GM12878 (cell line): Measurements from ENCODE around the gene ZNF284. TPM values are rescaled to one million over a fixed set of nuclear protein-coding genes. Genes with fewer than 3 reads are reported as not detected.

Source experiments
- BRCA1 ChIP-seq: IDR thresholded peaks from 2 replicates; pipeline ENCODE4 v1.6.1; 2011; ENCODE audit warnings: low read depth, low read length, improper control_type of control experiment
- CBFB ChIP-seq: IDR thresholded peaks from 2 replicates; pipeline ENCODE4 v1.6.1; 2016; ENCODE audit warnings: antibody characterized with exemption, low read depth
- CHD4 ChIP-seq: fragments of 200-600 bp; sonication (generic); IDR thresholded peaks from 2 replicates; pipeline ENCODE4 v1.6.1; 2016; ENCODE audit warnings: mild to moderate bottlenecking
- CREB1 ChIP-seq: IDR thresholded peaks from 2 replicates; pipeline ENCODE4 v1.6.1; 2012; ENCODE audit warnings: low read depth, mild to moderate bottlenecking, inconsistent platforms
- EED ChIP-seq: sonication (generic); IDR thresholded peaks from 2 replicates; pipeline ENCODE4 v1.6.1; 2016; ENCODE audit warnings: antibody characterized with exemption, low read depth
- GABPA ChIP-seq: IDR thresholded peaks from 2 replicates; pipeline ENCODE4 v1.6.1; 2014; ENCODE audit warnings: antibody characterized with exemption, low read depth, mild to moderate bottlenecking, inconsistent platforms
- HCFC1 ChIP-seq: fragments of 150-350 bp; IDR thresholded peaks from 2 replicates; pipeline ENCODE4 v1.6.1; 2014; ENCODE audit warnings: low read length
- IKZF1 ChIP-seq: fragments of 450-650 bp; conservative IDR thresholded peaks from 2 replicates; pipeline ENCODE4 v1.6.1; 2017; ENCODE audit warnings: antibody characterized with exemption, mild to moderate bottlenecking
- IKZF2 ChIP-seq, 2 experiments: fragments of 450-650 bp; IDR thresholded peaks; 2 replicates each; pipeline ENCODE4 v1.6.1; 2017; ENCODE audit warnings: mild to moderate bottlenecking in 2 of 2, moderate library complexity in 2 of 2
- JUNB ChIP-seq: IDR thresholded peaks from 2 replicates; pipeline ENCODE4 v1.6.1; 2016; ENCODE audit warnings: antibody characterized with exemption, mild to moderate bottlenecking
- NFYB ChIP-seq: IDR thresholded peaks from 2 replicates; pipeline ENCODE4 v1.6.1; 2011; ENCODE audit warnings: low read depth, mild to moderate bottlenecking, low read length, improper control_type of control experiment, moderate library complexity; ENCODE audit not compliant: insufficient read depth
- NR2C1 ChIP-seq: fragments of 450-650 bp; IDR thresholded peaks from 2 replicates; pipeline ENCODE4 v1.6.1; 2017; ENCODE audit warnings: antibody characterized with exemption, mild to moderate bottlenecking, moderate library complexity
- NRF1 ChIP-seq: conservative IDR thresholded peaks from 2 replicates; pipeline ENCODE4 v1.6.1; 2011; ENCODE audit warnings: mild to moderate bottlenecking, low read depth, low read length, improper control_type of control experiment
- POU2F2 ChIP-seq: IDR thresholded peaks from 3 replicates; pipeline ENCODE4 v1.6.1; 2011; ENCODE audit warnings: low read depth, mild to moderate bottlenecking, low read length, borderline replicate concordance
- SIN3A ChIP-seq: IDR thresholded peaks from 2 replicates; pipeline ENCODE4 v1.6.1; 2012; ENCODE audit warnings: low read depth, low read length, improper control_type of control experiment
- SIX5 ChIP-seq: IDR thresholded peaks from 2 replicates; pipeline ENCODE4 v1.6.1; 2011; ENCODE audit warnings: mild to moderate bottlenecking, low read depth, low read length, moderate library complexity; ENCODE audit not compliant: severe bottlenecking
- SMARCA5 ChIP-seq: fragments of 450-650 bp; IDR thresholded peaks from 2 replicates; pipeline ENCODE4 v1.6.1; 2017; ENCODE audit warnings: mild to moderate bottlenecking
- SREBF1 ChIP-seq: IDR thresholded peaks from 2 replicates; pipeline ENCODE4 v1.6.1; 2012; ENCODE audit warnings: mild to moderate bottlenecking, low read length
- TAF1 ChIP-seq: IDR thresholded peaks from 2 replicates; pipeline ENCODE4 v1.6.1; 2011; ENCODE audit warnings: mild to moderate bottlenecking, low read depth, low read length, borderline replicate concordance
- TARDBP ChIP-seq: IDR thresholded peaks from 2 replicates; pipeline ENCODE4 v1.6.1; 2016; ENCODE audit warnings: borderline replicate concordance
- YY1 ChIP-seq: IDR thresholded peaks from 2 replicates; pipeline ENCODE4 v1.6.1; 2011; ENCODE audit warnings: low read depth, mild to moderate bottlenecking, low read length
- ZNF24 ChIP-seq: fragments of 450-650 bp; IDR thresholded peaks from 2 replicates; pipeline ENCODE4 v1.6.1; 2017; ENCODE audit warnings: antibody characterized with exemption, mild to moderate bottlenecking
- ZZZ3 ChIP-seq: IDR thresholded peaks from 2 replicates; pipeline ENCODE4 v1.6.1; 2011; ENCODE audit warnings: low read depth; ENCODE audit not compliant: control insufficient read depth, insufficient read length
- polyA plus RNA-seq, 11 experiments: library from polyadenylated mRNA; depleted of rRNA in 4 of 11; unstranded in 6 of 11; stranded (reverse) in 5 of 11; fragments of >200 nt; fragmentation: Nextera tagmentation in 4 of 11; fragmentation: Illumina TruSeq in 1 of 11; extraction: Ambion mirVana in 4 of 11; extraction: Trizol in 1 of 11; gene quantifications; 1 replicate in 1 of 11; 2 replicates in 10 of 11; pipeline versions ENCODE4 v1.2.1 to v1.2.3, GENCODE V29; 2011 to 2016; ENCODE audit warnings: inconsistent platforms in 2 of 11, missing spikeins in 2 of 11, low read depth in 1 of 11
- total RNA-seq, 4 experiments: library from RNA; depleted of rRNA in 3 of 4; stranded (reverse); fragments of >200 nt in 3 of 4; fragmentation: Illumina TruSeq in 1 of 4; extraction: Trizol in 1 of 4; gene quantifications; 2 replicates each; pipeline versions ENCODE4 v1.2.1 to v1.2.3, GENCODE V29; 2013 to 2021
- TF ChIP-seq, protein P1 (sequence below): fragments of 450-650 bp; IDR thresholded peaks from 2 replicates; pipeline ENCODE4 v1.6.1; 2017; ENCODE audit warnings: borderline replicate concordance
- TF ChIP-seq, protein P2 (sequence below): IDR thresholded peaks from 2 replicates; pipeline ENCODE4 v1.6.1; 2012; ENCODE audit warnings: low read depth, low read length, improper control_type of control experiment
- TF ChIP-seq, protein P3 (sequence below): fragments of 450-650 bp; IDR thresholded peaks from 2 replicates; pipeline ENCODE4 v1.6.1; 2016; ENCODE audit warnings: mild to moderate bottlenecking
- TF ChIP-seq, protein P4 (sequence below): fragments of 450-650 bp; IDR thresholded peaks from 2 replicates; pipeline ENCODE4 v1.6.1; 2017; ENCODE audit warnings: low read depth, mild to moderate bottlenecking, moderate library complexity

The ZNF284 gene
- total and polyA plus RNA-seq, 10 of the 15 experiments (the other 5 are each of a cell fraction or from before 2014, with no cell fraction given), result 0.35 to 1.7 (median 0.60) TPM

DNA sequence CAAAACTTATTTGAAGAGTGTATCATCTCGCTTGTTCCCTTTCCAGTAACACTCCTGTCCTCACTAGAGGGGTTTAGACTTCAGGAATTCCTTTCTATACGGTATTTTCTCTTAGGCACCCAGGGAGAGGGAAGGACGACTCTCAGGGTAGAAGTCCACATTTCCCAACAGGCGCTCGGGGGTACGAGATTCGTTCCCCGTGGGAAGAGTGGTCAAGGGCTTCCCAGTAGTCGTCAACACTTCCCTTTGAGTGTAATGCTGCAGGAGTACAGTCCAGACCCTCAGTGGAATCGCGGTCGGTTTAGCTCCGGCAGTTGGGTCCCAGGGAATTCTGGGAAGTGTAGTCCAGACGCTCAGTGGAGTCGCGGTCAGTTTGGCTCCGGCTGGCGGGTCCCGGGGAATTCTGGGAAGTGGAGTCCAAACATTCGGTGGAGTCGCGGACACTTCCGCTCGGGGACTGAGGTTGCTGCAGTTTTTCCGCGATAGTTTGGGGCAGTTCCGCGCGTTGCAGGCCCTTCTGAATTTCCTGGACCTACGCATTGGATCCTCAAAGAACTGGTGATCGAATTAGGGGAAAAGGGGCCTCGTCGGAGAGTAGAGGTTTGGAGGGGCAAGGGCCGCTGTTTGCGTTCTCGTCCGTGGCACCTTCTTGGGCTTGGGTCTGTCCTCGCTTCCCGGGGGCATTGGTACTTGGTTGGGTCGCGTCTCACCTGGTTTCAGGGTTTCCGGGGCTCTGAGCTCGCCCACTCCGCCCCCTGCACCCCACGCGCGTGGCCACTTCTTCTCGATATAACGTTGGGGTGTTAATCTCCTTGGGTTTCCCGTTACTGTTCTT is 22.2 kb downstream of the ZNF284 start, which contains the start of gene ZNF224 (continued):
- TF ChIP-seq BRCA1 (no peak), GABPA (peak; percentile 89), SMARCA5 (no peak), IKZF1 (peak; percentile 97), JUNB (no peak), CREB1 (peak; percentile 86), NRF1 (no peak), CHD4 (no peak), NFYB (peak; percentile 12; the same call in 1 of the 2 replicates), ZNF24 (no peak), POU2F2 (no peak), TAF1 (0 out of 2 replicates have a peak, but pooled peaks have one; percentile 33), NR2C1 (peak; percentile 76), YY1 (peak; percentile 83), SIX5 (peak; percentile 97), TARDBP (peak; percentile 89), ZZZ3 (no peak), EED (peak; percentile 41; the same call in 1 of the 2 replicates), HCFC1 (peak; percentile 97), IKZF2 (IDR thresholded peaks at IDR 0.05) (peak; percentile 47 to 63; a peak in 3 of 4 replicates), CBFB (peak; percentile 61; the same call in 1 of the 2 replicates), SREBF1 (peak; percentile 83), SIN3A (peak; percentile 69; the same call in 1 of the 2 replicates)
- TF ChIP-seq, protein P1, sequence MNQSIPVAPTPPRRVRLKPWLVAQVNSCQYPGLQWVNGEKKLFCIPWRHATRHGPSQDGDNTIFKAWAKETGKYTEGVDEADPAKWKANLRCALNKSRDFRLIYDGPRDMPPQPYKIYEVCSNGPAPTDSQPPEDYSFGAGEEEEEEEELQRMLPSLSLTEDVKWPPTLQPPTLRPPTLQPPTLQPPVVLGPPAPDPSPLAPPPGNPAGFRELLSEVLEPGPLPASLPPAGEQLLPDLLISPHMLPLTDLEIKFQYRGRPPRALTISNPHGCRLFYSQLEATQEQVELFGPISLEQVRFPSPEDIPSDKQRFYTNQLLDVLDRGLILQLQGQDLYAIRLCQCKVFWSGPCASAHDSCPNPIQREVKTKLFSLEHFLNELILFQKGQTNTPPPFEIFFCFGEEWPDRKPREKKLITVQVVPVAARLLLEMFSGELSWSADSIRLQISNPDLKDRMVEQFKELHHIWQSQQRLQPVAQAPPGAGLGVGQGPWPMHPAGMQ, result no peak
- TF ChIP-seq, protein P2, sequence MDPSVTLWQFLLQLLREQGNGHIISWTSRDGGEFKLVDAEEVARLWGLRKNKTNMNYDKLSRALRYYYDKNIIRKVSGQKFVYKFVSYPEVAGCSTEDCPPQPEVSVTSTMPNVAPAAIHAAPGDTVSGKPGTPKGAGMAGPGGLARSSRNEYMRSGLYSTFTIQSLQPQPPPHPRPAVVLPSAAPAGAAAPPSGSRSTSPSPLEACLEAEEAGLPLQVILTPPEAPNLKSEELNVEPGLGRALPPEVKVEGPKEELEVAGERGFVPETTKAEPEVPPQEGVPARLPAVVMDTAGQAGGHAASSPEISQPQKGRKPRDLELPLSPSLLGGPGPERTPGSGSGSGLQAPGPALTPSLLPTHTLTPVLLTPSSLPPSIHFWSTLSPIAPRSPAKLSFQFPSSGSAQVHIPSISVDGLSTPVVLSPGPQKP, result peak; percentile 70; the same call in 1 of the 2 replicates
- TF ChIP-seq, protein P3, sequence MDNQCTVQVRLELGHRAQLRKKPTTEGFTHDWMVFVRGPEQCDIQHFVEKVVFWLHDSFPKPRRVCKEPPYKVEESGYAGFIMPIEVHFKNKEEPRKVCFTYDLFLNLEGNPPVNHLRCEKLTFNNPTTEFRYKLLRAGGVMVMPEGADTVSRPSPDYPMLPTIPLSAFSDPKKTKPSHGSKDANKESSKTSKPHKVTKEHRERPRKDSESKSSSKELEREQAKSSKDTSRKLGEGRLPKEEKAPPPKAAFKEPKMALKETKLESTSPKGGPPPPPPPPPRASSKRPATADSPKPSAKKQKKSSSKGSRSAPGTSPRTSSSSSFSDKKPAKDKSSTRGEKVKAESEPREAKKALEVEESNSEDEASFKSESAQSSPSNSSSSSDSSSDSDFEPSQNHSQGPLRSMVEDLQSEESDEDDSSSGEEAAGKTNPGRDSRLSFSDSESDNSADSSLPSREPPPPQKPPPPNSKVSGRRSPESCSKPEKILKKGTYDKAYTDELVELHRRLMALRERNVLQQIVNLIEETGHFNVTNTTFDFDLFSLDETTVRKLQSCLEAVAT, result 0 out of 2 replicates have a peak, but pooled peaks have one; percentile 40
- TF ChIP-seq, protein P4, sequence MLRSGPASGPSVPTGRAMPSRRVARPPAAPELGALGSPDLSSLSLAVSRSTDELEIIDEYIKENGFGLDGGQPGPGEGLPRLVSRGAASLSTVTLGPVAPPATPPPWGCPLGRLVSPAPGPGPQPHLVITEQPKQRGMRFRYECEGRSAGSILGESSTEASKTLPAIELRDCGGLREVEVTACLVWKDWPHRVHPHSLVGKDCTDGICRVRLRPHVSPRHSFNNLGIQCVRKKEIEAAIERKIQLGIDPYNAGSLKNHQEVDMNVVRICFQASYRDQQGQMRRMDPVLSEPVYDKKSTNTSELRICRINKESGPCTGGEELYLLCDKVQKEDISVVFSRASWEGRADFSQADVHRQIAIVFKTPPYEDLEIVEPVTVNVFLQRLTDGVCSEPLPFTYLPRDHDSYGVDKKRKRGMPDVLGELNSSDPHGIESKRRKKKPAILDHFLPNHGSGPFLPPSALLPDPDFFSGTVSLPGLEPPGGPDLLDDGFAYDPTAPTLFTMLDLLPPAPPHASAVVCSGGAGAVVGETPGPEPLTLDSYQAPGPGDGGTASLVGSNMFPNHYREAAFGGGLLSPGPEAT, result peak; percentile 47; the same call in 1 of the 2 replicates
